K562 (cell line): ENCODE data around the gene NBEA. TPM values are rescaled to one million over a fixed set of nuclear protein-coding genes. Genes with fewer than 3 reads are reported as not detected.

Experiments
- CEBPB ChIP-seq: fragments of 450-650 bp; IDR thresholded peaks from 2 replicates; pipeline ENCODE4 v1.6.1; 2016; ENCODE audit warnings: missing genetic modification characterization, missing compliant biosample characterization
- GTF2E2 ChIP-seq: fragments of 200-800 bp; sonication (Bioruptor generic); IDR thresholded peaks from 2 replicates; pipeline ENCODE4 v1.6.1; 2016; ENCODE audit warnings: missing genetic modification characterization, missing compliant biosample characterization
- HMGN3 ChIP-seq: IDR thresholded peaks from 2 replicates; pipeline ENCODE4 v1.6.1; 2011; ENCODE audit warnings: borderline replicate concordance, low read depth, mild to moderate bottlenecking, mixed read lengths, low read length; ENCODE audit not compliant: insufficient read length; ENCODE audit errors: extremely low read depth
- JUN ChIP-seq, 2 experiments: sonication (generic) in 1 of 2; formaldehyde crosslinking in 1 of 2; IDR thresholded peaks; 2 replicates each; pipeline versions ENCODE4 v1.6.1 to v1.8.0; 2012 to 2022; ENCODE audit warnings: borderline replicate concordance in 2 of 2, mild to moderate bottlenecking in 2 of 2, improper control_type of control experiment in 1 of 2, low read depth in 1 of 2, low read length in 1 of 2, missing genetic modification reagents in 1 of 2
- MLLT1 ChIP-seq, 2 experiments: fragments of 450-650 bp; IDR thresholded peaks; 2 replicates each; pipeline ENCODE4 v1.6.1; 2016
- NR4A1 ChIP-seq, 2 experiments: fragments of 250-450 bp in 1 of 2; fragments of 450-650 bp in 1 of 2; sonication (Bioruptor Pico) in 1 of 2; IDR thresholded peaks; 2 replicates each; pipeline versions ENCODE4 v1.4.0 to v1.6.1; 2016 to 2020; ENCODE audit warnings: mild to moderate bottlenecking in 2 of 2, missing compliant biosample characterization in 1 of 2, missing genetic modification characterization in 1 of 2, moderate library complexity in 1 of 2
- RCOR1 ChIP-seq, 2 experiments: IDR thresholded peaks; 2 replicates each; pipeline ENCODE4 v1.6.1; 2012; ENCODE audit warnings: low read depth in 2 of 2, low read length in 2 of 2, borderline replicate concordance in 1 of 2, improper control_type of control experiment in 1 of 2
- TAF15 ChIP-seq: fragments of 200-400 bp; formaldehyde crosslinking; IDR thresholded peaks from 2 replicates; pipeline ENCODE4 v1.6.1; 2017; ENCODE audit warnings: mild to moderate bottlenecking, low read depth, low read length, moderate library complexity
- TCF3 ChIP-seq: sonication (generic); formaldehyde crosslinking; IDR thresholded peaks from 2 replicates; pipeline ENCODE4 v1.4.0; 2020; ENCODE audit warnings: mild to moderate bottlenecking, missing genetic modification reagents
- THAP7 ChIP-seq: fragments of 250-450 bp; sonication (Bioruptor Pico); IDR thresholded peaks from 2 replicates; pipeline ENCODE4 v1.5.0; 2021
- U2AF1 ChIP-seq: fragments of 200-400 bp; formaldehyde crosslinking; optimal IDR thresholded peaks from 2 replicates; pipeline ENCODE3; 2017; ENCODE audit warnings: mild to moderate bottlenecking, low read depth, low read length, moderate library complexity
- YY1 ChIP-seq, 3 experiments: IDR thresholded peaks; 2 replicates each; pipeline ENCODE4 v1.6.1; 2011; ENCODE audit warnings: low read length in 2 of 3, mild to moderate bottlenecking in 2 of 3, moderate library complexity in 2 of 3, borderline replicate concordance in 1 of 3, control low read depth in 1 of 3, low read depth in 1 of 3; ENCODE audit not compliant: insufficient read depth in 3 of 3, insufficient replicate concordance in 2 of 3, control insufficient read depth in 1 of 3, insufficient read length in 1 of 3; ENCODE audit errors: extremely low read depth in 1 of 3
- ZNF766 ChIP-seq: fragments of 200-800 bp; sonication (Bioruptor generic); conservative IDR thresholded peaks from 2 replicates; pipeline ENCODE4 v1.6.1; 2016; ENCODE audit warnings: missing genetic modification characterization, missing compliant biosample characterization
- polyA plus RNA-seq, 8 experiments: library from polyadenylated mRNA; depleted of rRNA in 4 of 8; stranded (reverse) in 5 of 8; unstranded in 3 of 8; fragments of >200 nt; fragmentation: Nextera tagmentation in 2 of 8; fragmentation: Illumina TruSeq in 1 of 8; extraction: Ambion mirVana in 2 of 8; extraction: Trizol in 1 of 8; gene quantifications; 2 replicates each; pipeline versions ENCODE4 v1.2.1 to v1.2.3, GENCODE V29; 2011 to 2014; ENCODE audit warnings: inconsistent platforms in 1 of 8, missing spikeins in 1 of 8
- total RNA-seq, 7 experiments: library from RNA; depleted of rRNA in 6 of 7; stranded (reverse); fragments of >200 nt in 6 of 7; fragmentation: Illumina TruSeq in 2 of 7; extraction: Trizol in 2 of 7; gene quantifications; 2 replicates each; pipeline versions ENCODE4 v1.2.1 to v1.2.3, GENCODE V29; 2011 to 2021; ENCODE audit warnings: low replicate concordance in 1 of 7

NBEA gene
- total and polyA plus RNA-seq, 9 of the 15 experiments (the other 6 are each of a cell fraction or from before 2014, with no cell fraction given): 0.03 to 0.94 (median 0.05) TPM; not detected in 2

GRCh38 chr13:35500144-35500543 is 558.1 kb downstream of the NBEA start (continued):
- TF ChIP-seq RCOR1 (IDR thresholded peaks at IDR 0.05; ENCODE audit: borderline replicate concordance in 1 of 2, low read depth in 2 of 2, low read length in 2 of 2): no peak
- no peak for TF ChIP-seq TAF15
- TF ChIP-seq HMGN3: no peak
- TF ChIP-seq ZNF766 (CRISPR knock-in tag): no peak
- TF ChIP-seq U2AF1: no peak
- TF ChIP-seq THAP7: no peak
- no peak for TF ChIP-seq JUN (IDR thresholded peaks at IDR 0.05; ENCODE audit: borderline replicate concordance, low read depth, low read length)
- no peak for TF ChIP-seq JUN (CRISPR knock-in tag; IDR thresholded peaks at IDR 0.05; ENCODE audit: borderline replicate concordance)
- TF ChIP-seq TCF3 (CRISPR knock-in tag): no peak
- no peak for TF ChIP-seq CEBPB (tag)
- no peak for TF ChIP-seq YY1 (IDR thresholded peaks at IDR 0.05; ENCODE audit: borderline replicate concordance in 1 of 3, control insufficient read depth in 1 of 3, extremely low read depth in 1 of 3, insufficient read depth in 3 of 3, insufficient read length in 1 of 3, insufficient replicate concordance in 2 of 3, low read depth in 1 of 3, low read length in 2 of 3)
- TF ChIP-seq NR4A1 (CRISPR knock-in tag; IDR thresholded peaks at IDR 0.05): no peak
- TF ChIP-seq NR4A1 (tag; IDR thresholded peaks at IDR 0.05): no peak
- TF ChIP-seq GTF2E2 (tag): no peak
- no peak for TF ChIP-seq MLLT1 (IDR thresholded peaks at IDR 0.05)
- TF ChIP-seq, all 486 proteins: peak for 0
